ENCODE data around the gene SLC23A1. TPM values are rescaled to one million over a fixed set of nuclear protein-coding genes. Genes with fewer than 3 reads are reported as not detected.

SLC23A1 gene
- total and polyA plus RNA-seq, 4 experiments from 2014 or later: not detected

Other genes with a start within 250 kb of the SLC23A1 start
- 10 to 100 TPM; 16.4 to 16.7 TPM for gene SIL1, start 184.9 kb downstream of the SLC23A1 start, total RNA-seq
- gene SIL1, start 184.9 kb downstream of the SLC23A1 start, polyA plus RNA-seq: 10 to 100 TPM; 12.2 to 12.3 TPM
- gene MATR3, start 89.6 kb downstream of the SLC23A1 start, total RNA-seq: 100 to 1,000 TPM; 228 to 255 TPM
- 100 to 1,000 TPM; 377 to 419 TPM for gene MATR3, start 89.6 kb downstream of the SLC23A1 start, polyA plus RNA-seq
- 100 to 1,000 TPM; 109 to 112 TPM for gene PAIP2, start 41.4 kb downstream of the SLC23A1 start, total RNA-seq
- gene PAIP2, start 41.4 kb downstream of the SLC23A1 start, polyA plus RNA-seq: 100 to 1,000 TPM; 309 to 503 TPM
- 1 to 10 TPM in 1 of 2 experiments, under 1 TPM in 1; 0.93 to 1.1 TPM for gene MZB1, start 6.6 kb upstream of the SLC23A1 start, total RNA-seq
- gene MZB1, start 6.6 kb upstream of the SLC23A1 start, polyA plus RNA-seq: 1 to 10 TPM in 1 of 2 donors, under 1 TPM in 1; 0.84 to 8.2 TPM
- gene PROB1, start 11.8 kb upstream of the SLC23A1 start, total RNA-seq: 1 to 10 TPM; 1.2 to 1.3 TPM
- under 1 TPM; 0.11 to 0.23 TPM for gene PROB1, start 11.8 kb upstream of the SLC23A1 start, polyA plus RNA-seq
- gene SPATA24, start 20.8 kb upstream of the SLC23A1 start, total RNA-seq: 1 to 10 TPM; 5.6 to 7.5 TPM
- 1 to 10 TPM; 4.2 to 5.6 TPM for gene SPATA24, start 20.8 kb upstream of the SLC23A1 start, polyA plus RNA-seq
- gene DNAJC18, start 56.2 kb upstream of the SLC23A1 start, total RNA-seq: 1 to 10 TPM; 6.2 to 7.3 TPM
- gene DNAJC18, start 56.2 kb upstream of the SLC23A1 start, polyA plus RNA-seq: 1 to 10 TPM; 1.8 to 6.5 TPM
- under 1 TPM; 0.32 to 0.33 TPM for gene ECSCR, start 79.4 kb upstream of the SLC23A1 start, total RNA-seq
- gene ECSCR, start 79.4 kb upstream of the SLC23A1 start, polyA plus RNA-seq: not detected
- 1 to 10 TPM; 1.1 to 1.2 TPM for gene SMIM33, start 87.7 kb upstream of the SLC23A1 start, total RNA-seq
- under 1 TPM; 0.31 to 0.94 TPM for gene SMIM33, start 87.7 kb upstream of the SLC23A1 start, polyA plus RNA-seq
- 100 to 1,000 TPM; 141 to 144 TPM for gene STING1, start 99.5 kb upstream of the SLC23A1 start, total RNA-seq
- gene STING1, start 99.5 kb upstream of the SLC23A1 start, polyA plus RNA-seq: 100 to 1,000 TPM; 124 to 176 TPM
- gene UBE2D2, start 178.0 kb upstream of the SLC23A1 start, total RNA-seq: 100 to 1,000 TPM; 160 to 169 TPM
- gene UBE2D2, start 178.0 kb upstream of the SLC23A1 start, polyA plus RNA-seq: 100 to 1,000 TPM; 341 to 411 TPM